ENCODE data around the gene SYS1.

- TF ChIP-seq EZH2 (optimal IDR thresholded peaks at IDR 0.05; ENCODE audit: low read depth, low read length) (no peak), CTCF (IDR thresholded peaks at IDR 0.05; ENCODE audit: low read length) (no peak)
Measured at GRCh38 chr20:45404438-45404837, 41.5 kb downstream of the SYS1 start.

Measured in MM.1S (cell line).